Choroid plexus epithelial cell (primary cell): ENCODE data around the gene AFAP1L1.
A peak's percentile ranks its signal among the peaks of the same experiment; 100 is the strongest.
"Not testable (repeated sequence)": the region's sequence is repeated elsewhere in the genome, so short reads cannot be mapped to it uniquely, and the experiment has no call there.

Source experiments
- DNase-seq: peaks from one replicate; pipeline ENCODE4 v3.0.0-alpha.2; 2010; ENCODE audit warnings: low read depth
- H3K4me3 ChIP-seq: 2 replicates; pipeline ENCODE4 v1.5.1; 2011; ENCODE audit warnings: low read depth, mild to moderate bottlenecking, control low read depth, low read length, moderate library complexity
- TF ChIP-seq, protein P1 (sequence below): conservative IDR thresholded peaks from 2 replicates; pipeline ENCODE4 v1.5.1; 2011; ENCODE audit warnings: low read depth, mild to moderate bottlenecking, control low read depth, inconsistent platforms, low read length, moderate library complexity

Gene AFAP1L1

DNA sequence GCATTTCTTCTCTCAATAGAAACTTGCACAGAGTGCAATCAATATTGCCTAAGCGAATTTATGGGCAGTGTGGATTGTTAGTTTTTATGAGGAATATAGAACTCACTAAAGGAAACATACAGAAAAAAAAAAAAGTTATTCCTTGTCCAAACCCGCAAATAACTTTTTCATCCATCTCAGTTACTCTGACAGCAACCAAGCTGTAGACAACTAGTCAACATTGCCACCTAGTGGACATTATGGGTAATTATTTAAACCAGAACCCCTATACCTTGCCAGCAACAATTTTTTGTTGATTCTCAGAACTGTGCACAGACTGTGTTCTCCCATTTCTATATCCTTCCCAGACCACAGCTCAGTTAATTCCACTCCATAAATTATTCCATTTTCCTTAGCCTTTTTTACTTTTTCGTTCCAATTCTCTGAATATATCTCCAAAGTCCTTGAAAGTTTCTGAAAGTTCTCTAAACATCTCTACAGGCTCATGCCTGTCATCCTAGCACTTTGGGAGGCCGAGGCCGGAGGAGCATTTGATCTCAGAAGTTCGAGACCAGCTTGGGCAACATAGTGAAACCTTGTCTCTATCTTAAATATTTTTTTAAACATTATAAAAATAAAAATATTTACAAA, 2.6 kb upstream of the AFAP1L1 start:
- peak; percentile 73 for DNase-seq
- TF ChIP-seq, protein P1, sequence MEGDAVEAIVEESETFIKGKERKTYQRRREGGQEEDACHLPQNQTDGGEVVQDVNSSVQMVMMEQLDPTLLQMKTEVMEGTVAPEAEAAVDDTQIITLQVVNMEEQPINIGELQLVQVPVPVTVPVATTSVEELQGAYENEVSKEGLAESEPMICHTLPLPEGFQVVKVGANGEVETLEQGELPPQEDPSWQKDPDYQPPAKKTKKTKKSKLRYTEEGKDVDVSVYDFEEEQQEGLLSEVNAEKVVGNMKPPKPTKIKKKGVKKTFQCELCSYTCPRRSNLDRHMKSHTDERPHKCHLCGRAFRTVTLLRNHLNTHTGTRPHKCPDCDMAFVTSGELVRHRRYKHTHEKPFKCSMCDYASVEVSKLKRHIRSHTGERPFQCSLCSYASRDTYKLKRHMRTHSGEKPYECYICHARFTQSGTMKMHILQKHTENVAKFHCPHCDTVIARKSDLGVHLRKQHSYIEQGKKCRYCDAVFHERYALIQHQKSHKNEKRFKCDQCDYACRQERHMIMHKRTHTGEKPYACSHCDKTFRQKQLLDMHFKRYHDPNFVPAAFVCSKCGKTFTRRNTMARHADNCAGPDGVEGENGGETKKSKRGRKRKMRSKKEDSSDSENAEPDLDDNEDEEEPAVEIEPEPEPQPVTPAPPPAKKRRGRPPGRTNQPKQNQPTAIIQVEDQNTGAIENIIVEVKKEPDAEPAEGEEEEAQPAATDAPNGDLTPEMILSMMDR: peak; percentile 66
- no peak overlapping the region for H3K4me3 ChIP-seq

DNA sequence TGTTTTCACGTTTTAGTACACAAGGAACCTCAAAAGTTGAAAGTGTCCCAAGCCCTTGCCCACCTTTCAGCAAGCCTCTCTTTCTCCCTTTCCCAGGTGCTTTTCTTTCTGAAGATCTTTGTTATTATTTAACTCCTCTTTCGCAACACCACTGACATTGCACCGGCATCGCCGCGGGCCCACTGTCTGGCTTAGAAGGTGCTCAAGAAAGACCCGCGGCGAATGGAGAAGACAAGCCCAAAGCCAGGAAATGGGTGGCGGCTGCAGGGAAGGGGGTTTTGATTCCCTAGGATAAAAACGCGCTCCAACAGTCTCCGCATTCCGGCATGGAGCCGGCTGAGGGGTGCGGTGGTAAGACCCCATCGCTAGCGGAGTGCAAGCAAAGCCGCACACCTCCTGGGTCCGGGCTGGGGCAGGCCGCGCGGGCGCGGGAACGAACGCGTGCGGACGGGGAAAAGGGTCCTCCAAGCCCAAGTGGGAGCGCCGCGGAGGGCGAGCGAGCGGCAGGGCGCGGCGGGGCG, 404 bp upstream of the AFAP1L1 start:
- H3K4me3 ChIP-seq: peak overlapping the region; percentile 64
- DNase-seq: no peak
- TF ChIP-seq, protein P1: no peak

DNA sequence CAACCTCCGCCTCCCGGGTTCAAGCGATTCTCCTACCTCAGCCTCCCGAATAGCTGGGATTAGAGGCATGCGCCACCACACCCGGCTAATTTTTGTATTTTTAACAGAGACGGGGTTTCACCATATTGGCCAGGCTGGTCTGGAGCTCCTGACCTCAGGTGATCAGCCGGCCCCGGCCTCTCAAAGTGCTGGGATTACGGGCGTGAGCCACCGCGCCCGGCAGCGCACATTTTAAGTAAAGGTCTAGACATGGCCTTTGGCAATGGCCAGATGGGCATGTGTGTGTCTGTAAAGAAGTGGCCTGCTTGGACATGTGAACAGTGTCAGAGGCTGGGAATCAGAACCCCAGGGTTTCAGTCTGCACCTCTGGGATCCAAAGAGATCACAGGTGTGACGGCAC, 1.1 kb downstream of the AFAP1L1 start:
- DNase-seq: not testable (repeated sequence)
- H3K4me3 ChIP-seq: peak overlapping the region; percentile 64

DNA sequence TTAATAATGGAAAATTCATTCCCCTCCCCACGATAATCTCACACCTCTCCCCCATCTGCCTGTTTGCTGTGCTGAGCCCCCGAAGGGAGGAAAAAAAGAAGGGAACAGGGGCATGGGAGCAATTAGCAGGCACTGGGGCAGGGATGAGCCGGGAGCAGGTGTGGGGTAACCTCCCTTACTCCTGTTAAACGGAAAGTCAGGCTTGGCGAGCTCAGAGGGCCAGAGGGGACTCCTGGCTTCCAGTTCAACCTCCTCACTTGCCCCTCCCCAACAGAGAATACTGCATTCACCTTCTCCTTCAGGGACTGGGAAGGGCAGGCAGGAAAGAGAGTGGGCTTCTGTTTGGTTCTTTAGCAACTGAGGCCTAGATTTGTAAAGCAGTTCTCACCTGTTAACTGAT, 1.6 kb downstream of the AFAP1L1 start:
- DNase-seq: no peak
- no peak overlapping the region for H3K4me3 ChIP-seq
- TF ChIP-seq, protein P1: no peak

DNA sequence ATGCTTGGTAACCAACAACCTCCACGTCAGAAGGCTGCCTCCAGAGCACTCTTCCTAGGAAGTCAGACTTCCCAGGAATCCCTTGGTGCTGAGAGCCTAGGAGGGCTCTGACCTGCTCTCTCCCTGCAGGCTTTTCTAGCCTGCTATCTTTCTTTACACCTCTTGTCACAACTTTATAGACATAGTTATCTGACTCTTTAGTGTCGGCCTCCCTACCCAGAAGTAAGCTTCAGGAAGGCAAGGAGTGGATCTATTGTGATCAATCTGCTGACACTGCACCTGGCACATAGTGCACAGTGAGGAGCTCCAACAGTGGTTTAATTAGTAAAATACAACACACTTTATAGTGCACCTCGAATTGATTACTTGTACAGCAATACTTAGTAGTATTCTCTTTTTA, 2.3 kb downstream of the AFAP1L1 start:
- DNase-seq: no peak
- TF ChIP-seq, protein P1: no peak
- no peak overlapping the region for H3K4me3 ChIP-seq

DNA sequence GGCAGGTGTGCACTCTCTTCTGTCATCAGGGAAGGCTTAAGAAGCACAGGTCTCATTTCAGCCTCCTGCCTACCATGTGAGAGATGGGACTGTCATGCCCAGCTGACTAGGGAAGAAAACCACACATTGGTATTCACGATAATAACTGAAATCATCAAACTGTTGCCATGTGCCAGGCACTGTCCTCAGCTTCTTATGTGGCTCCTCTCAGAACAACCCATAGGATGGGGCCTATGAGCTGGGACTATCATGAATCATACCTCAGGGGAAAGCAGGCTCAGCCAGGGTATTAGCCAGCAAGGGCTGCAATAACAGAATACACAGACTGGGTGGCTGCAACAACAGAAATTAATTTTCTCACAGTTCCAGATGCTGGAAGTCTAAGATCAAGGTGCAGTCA, 3.3 kb downstream of the AFAP1L1 start:
- H3K4me3 ChIP-seq: no peak overlapping the region
- no peak for DNase-seq
- TF ChIP-seq, protein P1: no peak

DNA sequence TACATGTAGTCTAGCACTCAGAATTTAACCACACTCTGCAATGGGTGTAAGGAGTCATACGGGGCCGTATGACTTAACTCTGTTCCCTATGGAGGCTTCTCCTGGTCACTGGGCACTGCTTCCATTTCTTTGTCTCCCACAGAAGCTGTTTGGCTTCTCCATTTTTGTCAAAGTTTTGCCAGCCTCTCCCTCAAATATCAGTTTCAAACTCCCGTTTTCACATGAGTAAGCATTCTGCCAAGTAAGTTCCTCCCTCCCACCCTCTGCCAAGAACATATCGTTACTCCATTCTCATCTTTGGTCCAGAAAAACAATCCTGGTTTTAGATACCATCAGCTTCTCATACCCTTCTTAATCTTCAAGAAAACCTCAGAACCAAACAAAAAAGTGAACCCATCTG, 6.1 kb downstream of the AFAP1L1 start:
- TF ChIP-seq, protein P1: no peak
- DNase-seq: no peak
- no peak overlapping the region for H3K4me3 ChIP-seq
